ENCODE results near the gene RPUSD1. TPM values are rescaled to one million over a fixed set of nuclear protein-coding genes. Genes with fewer than 3 reads are reported as not detected.

The RPUSD1 gene
- total RNA-seq, 4 donors from 2014 or later = 31.0 to 42.1 (median 37.4) TPM

DNA sequence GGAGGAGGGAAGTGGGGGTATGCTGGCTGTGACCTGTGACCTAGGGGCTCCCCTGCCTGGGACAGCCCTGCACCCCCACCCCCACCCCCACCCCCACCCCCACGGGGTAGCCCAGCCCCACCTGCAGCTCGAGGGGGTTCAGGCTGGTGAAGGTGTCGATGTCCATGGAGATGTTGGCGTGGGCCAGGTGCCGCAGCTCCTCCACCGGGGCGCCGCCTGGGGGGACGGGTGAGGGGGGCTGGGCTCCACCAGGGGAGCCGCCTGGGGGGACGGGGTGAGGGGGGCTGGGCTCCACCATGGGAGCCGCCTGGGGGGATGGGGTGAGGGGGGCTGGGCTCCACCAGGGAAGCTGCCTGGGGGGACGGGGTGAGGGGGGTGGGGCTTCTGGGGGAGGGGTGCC, 17.8 kb downstream of the RPUSD1 start:
- H3K27ac ChIP-seq = no peak overlapping the region
- no peaks in the 10 kb centered on the region for H3K4me1 ChIP-seq
- H3K9me3 ChIP-seq = no peaks in the 10 kb centered on the region
- no peaks in the 10 kb centered on the region for H3K27me3 ChIP-seq
- no peak for DNase-seq
- H3K36me3 ChIP-seq = no peaks in the 10 kb centered on the region
- TF ChIP-seq, protein P1, sequence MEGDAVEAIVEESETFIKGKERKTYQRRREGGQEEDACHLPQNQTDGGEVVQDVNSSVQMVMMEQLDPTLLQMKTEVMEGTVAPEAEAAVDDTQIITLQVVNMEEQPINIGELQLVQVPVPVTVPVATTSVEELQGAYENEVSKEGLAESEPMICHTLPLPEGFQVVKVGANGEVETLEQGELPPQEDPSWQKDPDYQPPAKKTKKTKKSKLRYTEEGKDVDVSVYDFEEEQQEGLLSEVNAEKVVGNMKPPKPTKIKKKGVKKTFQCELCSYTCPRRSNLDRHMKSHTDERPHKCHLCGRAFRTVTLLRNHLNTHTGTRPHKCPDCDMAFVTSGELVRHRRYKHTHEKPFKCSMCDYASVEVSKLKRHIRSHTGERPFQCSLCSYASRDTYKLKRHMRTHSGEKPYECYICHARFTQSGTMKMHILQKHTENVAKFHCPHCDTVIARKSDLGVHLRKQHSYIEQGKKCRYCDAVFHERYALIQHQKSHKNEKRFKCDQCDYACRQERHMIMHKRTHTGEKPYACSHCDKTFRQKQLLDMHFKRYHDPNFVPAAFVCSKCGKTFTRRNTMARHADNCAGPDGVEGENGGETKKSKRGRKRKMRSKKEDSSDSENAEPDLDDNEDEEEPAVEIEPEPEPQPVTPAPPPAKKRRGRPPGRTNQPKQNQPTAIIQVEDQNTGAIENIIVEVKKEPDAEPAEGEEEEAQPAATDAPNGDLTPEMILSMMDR (IDR thresholded peaks at IDR 0.05) = no peak
- no peak for TF ChIP-seq POLR2A (IDR thresholded peaks at IDR 0.05)
- no peak overlapping the region for H3K4me3 ChIP-seq

DNA sequence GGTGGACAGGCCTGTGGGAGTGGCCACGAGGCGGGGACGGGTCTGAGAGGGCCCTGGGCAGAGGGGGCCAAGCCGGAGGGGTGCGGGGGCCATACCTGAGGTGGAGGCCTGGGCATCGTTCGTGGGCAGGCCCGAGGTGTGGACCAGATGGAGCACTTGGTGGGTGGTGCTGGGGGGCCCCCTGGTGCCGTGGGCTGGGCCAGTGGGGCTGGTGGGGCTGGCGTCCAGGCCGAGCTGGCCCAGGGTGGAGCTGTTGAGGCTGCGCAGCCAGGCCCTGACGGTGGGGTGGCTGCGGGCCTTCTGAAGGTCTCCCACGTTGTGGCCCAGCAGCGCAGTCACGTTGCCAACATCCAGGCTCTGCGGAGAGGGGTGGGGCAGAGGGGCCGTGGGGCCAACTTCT, 18.2 kb downstream of the RPUSD1 start:
- Histone ChIP-seq H3K36me3 (no peaks in the 10 kb centered on the region), H3K4me3 (no peak overlapping the region), H3K9me3 (no peaks in the 10 kb centered on the region), H3K4me1 (no peaks in the 10 kb centered on the region), H3K27ac (no peak overlapping the region), H3K27me3 (no peaks in the 10 kb centered on the region)
- no peak for DNase-seq
- TF ChIP-seq, protein P1 (IDR thresholded peaks at IDR 0.05) = no peak
- no peak for TF ChIP-seq POLR2A (IDR thresholded peaks at IDR 0.05)

DNA sequence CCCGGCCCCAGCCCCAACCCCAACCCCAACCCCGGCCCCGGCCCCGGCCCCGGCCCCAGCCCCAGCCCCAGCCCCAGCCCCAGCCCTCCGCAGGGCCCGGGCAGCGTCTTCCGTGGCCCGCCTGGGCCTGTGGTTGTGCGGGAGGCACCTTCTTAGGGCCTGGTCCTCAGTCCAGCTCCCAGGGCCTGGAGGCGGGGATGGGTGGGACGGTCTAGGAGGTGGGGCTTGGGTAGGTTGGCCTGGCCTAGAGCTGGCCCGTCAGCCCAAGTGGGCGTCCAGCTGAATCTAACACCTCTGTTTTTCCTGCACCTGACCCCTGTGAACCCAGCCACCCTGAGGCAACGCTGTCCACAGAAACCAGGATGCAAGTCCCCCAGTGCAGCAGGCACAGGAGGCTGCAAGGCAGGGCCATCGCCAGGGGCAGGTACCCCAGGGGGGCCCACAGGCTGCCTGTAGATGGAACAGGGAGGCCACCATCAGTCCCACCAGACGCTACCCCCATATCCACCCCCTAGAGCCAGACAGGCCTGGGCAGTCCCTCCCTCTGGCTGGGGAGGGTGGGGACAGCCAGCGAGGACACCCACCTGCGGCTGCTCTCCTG, 18.9 kb downstream of the RPUSD1 start:
- Histone ChIP-seq H3K36me3 (no peaks in the 10 kb centered on the region), H3K4me1 (no peaks in the 10 kb centered on the region), H3K27ac (no peak overlapping the region), H3K9me3 (no peaks in the 10 kb centered on the region), H3K27me3 (no peaks in the 10 kb centered on the region), H3K4me3 (no peak overlapping the region)
- no peak for DNase-seq
- no peak for TF ChIP-seq POLR2A (IDR thresholded peaks at IDR 0.05)
- TF ChIP-seq, protein P1 (IDR thresholded peaks at IDR 0.05) = no peak

DNA sequence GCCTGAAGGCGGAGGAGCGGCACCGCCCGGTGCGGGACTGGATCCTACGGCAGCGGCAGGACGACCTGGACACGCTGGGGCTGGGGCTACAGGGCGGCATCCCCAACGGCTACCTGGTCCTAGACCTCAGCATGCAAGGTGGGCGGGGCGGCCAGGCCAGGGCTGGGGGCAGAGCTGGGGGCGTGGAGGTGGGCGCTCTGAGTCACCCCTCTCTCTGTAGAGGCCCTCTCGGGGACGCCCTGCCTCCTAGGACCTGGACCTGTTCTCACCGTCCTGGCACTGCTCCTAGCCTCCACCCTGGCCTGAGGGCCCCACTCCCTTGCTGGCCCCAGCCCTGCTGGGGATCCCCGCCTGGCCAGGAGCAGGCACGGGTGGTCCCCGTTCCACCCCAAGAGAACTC, 19.8 kb downstream of the RPUSD1 start:
- no peaks in the 10 kb centered on the region for H3K27me3 ChIP-seq
- H3K36me3 ChIP-seq = no peaks in the 10 kb centered on the region
- H3K9me3 ChIP-seq = no peaks in the 10 kb centered on the region
- TF ChIP-seq, protein P1 (IDR thresholded peaks at IDR 0.05) = no peak
- no peak for TF ChIP-seq POLR2A (IDR thresholded peaks at IDR 0.05)
- no peak overlapping the region for H3K27ac ChIP-seq
- no peak overlapping the region for H3K4me3 ChIP-seq
- DNase-seq = no peak
- H3K4me1 ChIP-seq = no peaks in the 10 kb centered on the region

DNA sequence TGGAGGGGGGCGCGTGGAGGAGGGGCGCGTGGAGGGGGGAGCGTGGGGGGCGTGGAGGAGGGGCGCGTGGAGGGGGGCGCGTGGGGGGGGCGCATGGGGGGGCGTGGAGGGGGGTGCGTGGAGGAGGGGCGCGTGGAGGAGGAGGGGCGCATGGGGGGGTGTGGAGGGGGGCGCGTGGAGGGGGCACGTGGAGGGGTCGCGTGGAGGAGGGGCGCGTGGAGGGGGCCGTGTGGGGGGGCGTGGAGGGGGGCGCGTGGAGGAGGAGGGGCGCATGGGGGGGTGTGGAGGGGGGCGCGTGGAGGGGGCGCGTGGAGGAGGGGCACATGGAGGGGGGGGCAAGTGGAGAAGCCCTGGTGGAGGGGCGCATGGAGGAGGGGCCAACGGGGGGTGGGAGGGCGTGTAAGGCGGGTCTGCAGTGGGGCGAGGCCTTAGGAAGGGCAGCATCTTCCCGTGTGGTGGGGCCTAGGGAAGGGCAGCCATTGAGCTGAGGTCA, 20.4 kb downstream of the RPUSD1 start:
- Histone ChIP-seq H3K4me1 (no peaks in the 10 kb centered on the region), H3K4me3 (no peak overlapping the region), H3K9me3 (no peaks in the 10 kb centered on the region), H3K36me3 (no peaks in the 10 kb centered on the region), H3K27me3 (no peaks in the 10 kb centered on the region), H3K27ac (no peak overlapping the region)
- TF ChIP-seq, protein P1 (IDR thresholded peaks at IDR 0.05) = no peak
- no peak for TF ChIP-seq POLR2A (IDR thresholded peaks at IDR 0.05)
- DNase-seq = no peak

All from Peyer's patch (tissue), 4 donors.